Neural cell (in vitro differentiated cells): ENCODE data around the gene BCL11B.

Experiments used
- POLR2AphosphoS5 ChIP-seq: IDR thresholded peaks from 2 replicates; pipeline ENCODE4 v1.6.1; 2012
- TF ChIP-seq, protein P1 (sequence below): fragments of 450-650 bp; IDR thresholded peaks from 2 replicates; pipeline ENCODE4 v1.5.1; 2014; ENCODE audit warnings: antibody characterized with exemption, mild to moderate bottlenecking, moderate library complexity; ENCODE audit not compliant: poor library complexity, severe bottlenecking

- no peak for TF ChIP-seq POLR2AphosphoS5
- TF ChIP-seq, protein P1, sequence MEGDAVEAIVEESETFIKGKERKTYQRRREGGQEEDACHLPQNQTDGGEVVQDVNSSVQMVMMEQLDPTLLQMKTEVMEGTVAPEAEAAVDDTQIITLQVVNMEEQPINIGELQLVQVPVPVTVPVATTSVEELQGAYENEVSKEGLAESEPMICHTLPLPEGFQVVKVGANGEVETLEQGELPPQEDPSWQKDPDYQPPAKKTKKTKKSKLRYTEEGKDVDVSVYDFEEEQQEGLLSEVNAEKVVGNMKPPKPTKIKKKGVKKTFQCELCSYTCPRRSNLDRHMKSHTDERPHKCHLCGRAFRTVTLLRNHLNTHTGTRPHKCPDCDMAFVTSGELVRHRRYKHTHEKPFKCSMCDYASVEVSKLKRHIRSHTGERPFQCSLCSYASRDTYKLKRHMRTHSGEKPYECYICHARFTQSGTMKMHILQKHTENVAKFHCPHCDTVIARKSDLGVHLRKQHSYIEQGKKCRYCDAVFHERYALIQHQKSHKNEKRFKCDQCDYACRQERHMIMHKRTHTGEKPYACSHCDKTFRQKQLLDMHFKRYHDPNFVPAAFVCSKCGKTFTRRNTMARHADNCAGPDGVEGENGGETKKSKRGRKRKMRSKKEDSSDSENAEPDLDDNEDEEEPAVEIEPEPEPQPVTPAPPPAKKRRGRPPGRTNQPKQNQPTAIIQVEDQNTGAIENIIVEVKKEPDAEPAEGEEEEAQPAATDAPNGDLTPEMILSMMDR: no peak
Observed at GRCh38 chr14:99181241-99181640, 90.8 kb downstream of the BCL11B start.
